ENCODE data around the gene EFCAB7.

GRCh38 chr1:63537006-63537405 lies 13.7 kb downstream of the EFCAB7 start:
- TF ChIP-seq CTCF (IDR thresholded peaks at IDR 0.05) (no peak), EP300 (IDR thresholded peaks at IDR 0.05) (no peak), POLR2A (IDR thresholded peaks at IDR 0.05) (no peak)

Data from ovary (tissue), 3 donors.